Activated naive CD4-positive, alpha-beta T cell treated with anti-CD3 and anti-CD28 coated beads, Interleukin-2, amount 50 U/mL, for 16 hours (primary cell): ENCODE measurements around the gene TMEM8B.

Experiments used
- DNase-seq: peaks from one replicate; pipeline ENCODE4 v3.0.0-alpha.2; 2020

TMEM8B gene

DNA sequence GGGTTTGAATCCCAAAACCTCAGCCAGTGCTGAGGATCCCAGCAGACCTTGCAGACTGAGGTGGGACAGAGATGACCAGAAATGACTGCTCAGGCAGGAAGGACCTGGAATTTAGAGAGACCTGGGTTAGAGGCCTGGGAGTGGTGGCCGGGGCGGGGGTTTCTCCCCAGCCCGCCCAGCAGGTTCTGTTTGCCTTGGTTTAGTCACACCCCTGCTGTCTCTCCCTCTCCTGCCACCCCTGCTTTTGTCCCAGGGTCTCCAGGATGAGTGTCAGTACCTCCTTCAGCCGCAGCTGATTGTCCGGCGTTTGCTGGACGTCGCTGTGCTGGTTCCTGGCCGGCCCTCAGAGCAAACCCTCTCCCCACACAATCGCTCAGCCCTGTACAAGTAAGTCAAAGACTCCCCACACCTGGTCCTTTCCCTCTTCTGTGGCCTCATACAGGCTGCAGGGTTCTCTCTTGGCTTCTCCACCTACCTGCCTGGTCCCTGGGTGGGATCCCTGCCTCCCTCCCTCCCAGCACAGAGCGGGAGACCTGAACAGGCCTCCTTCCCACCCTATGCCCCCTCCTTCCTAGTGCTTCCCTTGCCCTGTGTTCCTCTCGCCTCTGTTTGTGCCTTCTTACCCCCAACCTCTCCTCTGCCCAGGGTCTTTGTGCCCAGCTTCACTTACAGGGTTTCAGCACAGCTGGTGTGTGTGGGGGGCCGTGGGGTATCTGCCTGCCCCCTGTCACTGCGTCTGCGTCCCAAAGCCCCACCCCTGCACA lies 12.0 kb downstream of the TMEM8B start:
- no peak for DNase-seq

DNA sequence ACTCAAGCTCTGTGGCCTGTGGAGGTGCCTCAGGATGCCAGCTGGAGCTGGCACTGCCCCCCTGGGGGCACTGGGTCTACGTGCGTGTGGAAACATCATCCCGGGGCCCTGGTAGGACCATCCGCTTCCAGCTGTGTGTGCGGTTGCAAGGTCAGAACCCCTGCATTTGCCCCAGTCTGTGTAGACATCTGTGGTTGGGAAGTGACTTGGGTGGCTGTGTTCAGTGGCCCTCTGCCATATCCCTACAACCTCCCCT lies 12.5 kb downstream of the TMEM8B start:
- DNase-seq, result no peak

DNA sequence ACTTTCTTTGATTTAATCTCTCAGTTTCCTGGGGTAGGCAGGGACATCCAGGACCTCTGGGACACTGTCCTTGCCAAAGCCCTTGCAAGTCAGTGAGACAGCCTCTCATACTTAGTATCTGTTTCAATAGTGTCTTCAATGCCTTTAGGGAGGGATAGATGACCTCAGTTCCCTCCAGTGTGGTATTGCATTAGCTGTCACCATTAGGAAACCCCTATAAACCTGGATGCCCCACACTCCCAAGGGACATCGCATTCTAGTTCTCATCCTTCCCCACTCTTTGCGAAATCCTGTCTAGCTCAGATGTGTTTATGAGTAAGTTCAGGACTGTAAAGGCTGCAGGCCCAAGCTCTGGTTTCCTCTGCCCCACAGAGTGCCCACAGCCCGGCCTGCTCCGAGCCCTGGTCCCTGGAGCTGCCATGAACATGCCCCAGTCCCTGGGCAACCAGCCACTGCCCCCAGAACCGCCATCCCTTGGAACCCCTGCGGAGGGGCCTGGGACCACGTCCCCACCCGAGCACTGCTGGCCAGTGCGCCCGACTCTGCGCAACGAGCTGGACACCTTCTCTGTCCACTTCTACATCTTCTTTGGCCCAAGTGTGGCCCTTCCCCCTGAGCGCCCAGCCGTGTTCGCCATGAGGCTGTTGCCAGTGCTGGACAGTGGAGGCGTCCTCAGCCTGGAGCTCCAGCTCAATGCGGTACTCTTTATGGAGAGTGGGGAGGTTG lies 13.2 kb downstream of the TMEM8B start:
- no peak for DNase-seq

DNA sequence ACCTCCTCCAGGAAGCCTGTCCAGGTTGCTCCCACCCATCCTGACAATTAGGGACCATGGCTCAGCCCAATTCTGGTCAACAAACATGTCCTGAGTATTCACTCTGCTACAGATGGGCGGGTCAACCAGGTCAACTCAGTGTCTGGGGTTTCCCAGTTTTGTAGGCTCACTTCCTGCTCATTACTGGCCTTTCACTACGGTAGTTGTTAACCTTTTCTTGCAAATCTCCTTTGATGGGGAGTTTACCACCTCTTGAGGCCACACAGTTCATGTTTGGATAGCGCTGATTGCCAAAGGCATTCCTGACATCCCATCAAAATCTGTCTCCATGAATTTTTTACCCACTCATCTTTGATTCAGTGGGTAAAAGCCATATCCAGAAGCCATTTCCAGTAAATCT lies 13.8 kb downstream of the TMEM8B start:
- no peak for DNase-seq

DNA sequence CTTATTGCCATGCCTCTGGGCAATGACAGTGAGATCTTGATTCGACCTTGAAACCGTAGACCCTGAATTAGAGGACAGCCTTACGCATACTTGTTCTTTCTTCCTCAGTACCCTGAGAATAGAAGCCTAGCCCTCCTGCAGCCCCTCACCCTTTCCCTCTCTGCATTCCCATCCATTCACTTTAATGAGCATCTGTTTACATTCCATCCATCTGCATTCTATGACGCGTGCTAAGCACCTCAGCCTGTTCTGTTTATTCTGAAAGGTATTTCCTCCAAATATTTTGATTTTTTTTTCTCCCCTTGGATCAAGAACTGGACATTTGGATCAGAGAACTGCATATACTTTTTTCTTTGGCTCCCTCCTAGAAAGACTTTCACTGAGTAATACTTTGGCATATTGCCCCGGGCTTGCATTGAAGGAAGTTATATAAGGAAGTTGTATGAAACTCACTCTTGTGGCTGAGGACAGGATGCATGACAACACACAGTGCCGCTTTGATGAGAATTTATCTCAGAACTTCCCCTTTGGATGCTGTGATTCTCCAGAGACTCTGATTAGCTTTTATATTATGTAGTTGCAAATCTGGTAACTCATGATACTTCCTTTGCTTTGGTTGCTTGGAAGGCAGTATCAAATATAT lies 15.7 kb downstream of the TMEM8B start:
- no peak for DNase-seq

DNA sequence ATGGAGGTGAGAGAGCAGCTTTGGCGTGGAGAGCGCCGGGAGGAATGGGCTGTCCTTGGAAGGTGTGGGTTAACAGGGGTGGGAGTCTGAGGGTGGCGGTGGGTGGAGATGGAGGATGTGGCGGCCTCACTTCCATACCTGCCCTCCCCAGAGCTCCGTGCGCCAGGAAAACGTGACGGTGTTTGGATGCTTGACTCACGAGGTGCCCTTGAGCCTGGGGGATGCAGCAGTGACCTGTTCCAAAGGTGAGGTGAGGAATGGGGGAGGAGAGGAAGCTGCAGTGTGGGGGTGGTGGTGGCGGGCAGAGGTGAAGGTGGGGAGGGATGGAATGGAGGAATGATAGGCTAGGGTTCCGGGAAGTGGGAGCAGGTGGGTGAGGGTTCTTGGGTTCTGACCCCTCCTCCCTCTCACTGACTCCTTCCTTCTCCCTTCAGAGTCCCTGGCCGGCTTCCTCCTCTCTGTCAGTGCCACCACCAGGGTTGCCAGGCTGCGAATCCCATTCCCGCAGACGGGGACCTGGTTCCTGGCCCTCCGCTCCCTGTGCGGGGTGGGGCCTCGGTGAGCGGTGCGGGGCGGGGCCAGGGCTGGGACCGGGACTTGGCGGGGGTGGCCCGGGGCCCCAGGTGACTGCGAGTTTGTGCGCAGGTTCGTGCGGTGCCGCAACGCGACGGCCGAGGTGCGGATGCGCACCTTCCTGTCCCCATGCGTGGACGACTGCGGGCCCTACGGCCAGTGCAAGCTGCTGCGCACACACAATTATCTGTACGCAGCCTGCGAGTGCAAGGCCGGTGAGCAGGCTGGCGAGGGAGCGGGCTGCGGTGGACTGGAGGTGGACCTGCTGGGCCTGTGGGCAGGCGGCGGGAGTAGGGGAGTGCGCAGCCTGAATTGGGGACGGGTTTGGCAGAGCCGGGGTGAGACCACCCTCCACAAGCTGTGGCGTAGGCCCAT lies 17.1 kb downstream of the TMEM8B start:
- DNase-seq, result no peak

DNA sequence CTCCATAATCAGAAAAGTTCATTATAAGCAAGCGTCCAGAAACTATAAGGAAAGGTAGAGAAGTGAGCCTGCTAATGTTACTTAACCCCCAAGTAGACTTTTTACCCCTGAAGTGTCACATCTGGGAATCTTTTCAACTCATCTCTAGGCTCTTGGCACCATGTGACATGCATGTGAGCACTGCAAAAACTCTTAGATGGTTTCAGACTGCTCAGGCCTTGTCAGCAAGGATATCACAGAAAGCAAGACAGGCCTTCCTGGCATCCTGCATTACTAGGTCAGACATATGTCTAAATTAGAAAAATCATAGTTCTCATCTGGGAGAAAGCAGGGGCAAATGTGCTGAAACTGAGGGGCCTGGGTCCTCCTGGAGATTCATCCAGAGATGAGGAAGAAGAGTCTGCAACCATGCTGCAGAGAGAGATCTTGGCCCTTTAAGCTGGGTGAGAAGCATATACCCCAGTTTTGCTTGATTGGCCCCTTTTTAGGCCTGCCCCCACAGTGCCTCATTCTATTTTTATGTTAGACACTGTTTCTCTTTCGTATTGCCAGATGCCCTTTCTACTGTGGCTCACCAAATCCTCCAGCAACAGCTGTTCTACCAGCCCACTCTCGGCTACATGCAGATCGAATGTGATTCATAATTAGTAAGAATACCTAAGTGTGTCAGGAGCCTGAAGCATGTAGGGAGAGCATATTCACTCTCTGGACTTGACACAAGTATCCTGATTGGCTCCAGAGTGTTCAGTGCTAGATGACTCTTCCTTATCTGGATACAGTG lies 19.0 kb downstream of the TMEM8B start:
- no peak for DNase-seq

DNA sequence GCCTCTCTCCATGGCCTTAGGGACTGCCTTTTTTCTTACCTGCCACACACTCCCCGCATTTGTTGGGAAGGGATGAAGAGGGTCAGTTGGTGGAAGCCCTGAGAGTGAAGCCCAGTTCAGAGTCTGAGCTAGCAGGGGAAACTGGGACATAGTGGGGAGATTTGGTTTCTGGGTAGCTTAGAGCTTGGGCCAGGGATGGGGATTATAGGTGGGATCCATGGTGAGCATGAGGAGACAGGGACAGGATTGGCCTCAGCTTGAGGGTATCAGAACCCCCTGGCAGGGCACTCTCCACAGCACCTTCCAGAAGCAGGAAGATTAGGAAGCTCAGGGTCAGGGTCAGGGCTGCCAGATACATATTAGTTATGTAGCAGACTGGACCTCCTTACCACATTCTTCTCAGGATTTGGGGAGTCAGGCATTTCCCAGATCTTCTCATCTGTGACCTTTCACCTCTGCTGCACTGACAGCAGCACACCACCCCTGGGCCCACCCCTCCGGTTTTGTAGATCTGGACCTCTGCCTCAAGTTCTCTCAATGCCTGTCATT lies 23.3 kb downstream of the TMEM8B start:
- DNase-seq, result no peak

DNA sequence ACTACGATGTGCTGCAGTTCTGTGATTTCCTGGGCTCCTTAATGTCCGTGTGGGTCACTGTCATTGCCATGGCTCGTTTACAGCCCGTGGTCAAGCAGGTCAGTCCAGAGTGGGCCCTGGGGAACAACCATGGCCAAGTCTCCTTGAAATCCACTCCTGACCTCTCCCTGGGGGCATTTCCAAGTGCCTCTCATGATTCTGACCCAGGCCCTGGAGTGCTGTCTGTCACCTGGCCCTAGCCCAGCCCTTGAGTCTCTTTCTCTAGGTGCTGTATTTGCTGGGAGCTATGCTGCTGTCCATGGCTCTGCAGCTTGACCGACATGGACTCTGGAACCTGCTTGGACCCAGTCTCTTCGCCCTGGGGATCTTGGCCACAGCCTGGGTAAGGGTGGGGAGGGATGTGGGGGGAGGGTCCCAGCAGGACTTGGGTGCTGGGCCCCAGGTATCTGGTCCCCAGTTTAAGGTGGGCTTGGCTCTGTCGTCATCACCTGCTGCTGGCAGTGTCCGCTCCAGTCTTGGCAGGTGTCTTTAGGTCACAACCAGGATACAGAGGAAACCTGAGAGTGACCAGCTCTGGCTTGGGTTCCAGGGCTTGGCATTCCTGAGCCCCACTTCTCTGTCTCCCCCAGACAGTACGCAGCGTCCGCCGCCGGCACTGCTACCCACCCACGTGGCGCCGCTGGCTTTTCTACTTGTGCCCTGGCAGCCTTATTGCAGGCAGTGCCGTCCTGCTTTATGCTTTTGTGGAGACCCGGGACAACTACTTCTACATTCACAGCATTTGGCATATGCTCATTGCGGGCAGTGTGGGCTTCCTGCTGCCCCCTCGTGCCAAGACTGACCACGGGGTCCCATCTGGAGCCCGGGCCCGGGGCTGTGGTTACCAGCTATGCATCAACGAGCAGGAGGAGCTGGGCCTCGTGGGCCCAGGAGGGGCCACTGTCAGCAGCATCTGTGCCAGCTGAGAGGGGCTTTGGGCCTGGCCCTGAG lies 24.1 kb downstream of the TMEM8B start:
- DNase-seq, result no peak

DNA sequence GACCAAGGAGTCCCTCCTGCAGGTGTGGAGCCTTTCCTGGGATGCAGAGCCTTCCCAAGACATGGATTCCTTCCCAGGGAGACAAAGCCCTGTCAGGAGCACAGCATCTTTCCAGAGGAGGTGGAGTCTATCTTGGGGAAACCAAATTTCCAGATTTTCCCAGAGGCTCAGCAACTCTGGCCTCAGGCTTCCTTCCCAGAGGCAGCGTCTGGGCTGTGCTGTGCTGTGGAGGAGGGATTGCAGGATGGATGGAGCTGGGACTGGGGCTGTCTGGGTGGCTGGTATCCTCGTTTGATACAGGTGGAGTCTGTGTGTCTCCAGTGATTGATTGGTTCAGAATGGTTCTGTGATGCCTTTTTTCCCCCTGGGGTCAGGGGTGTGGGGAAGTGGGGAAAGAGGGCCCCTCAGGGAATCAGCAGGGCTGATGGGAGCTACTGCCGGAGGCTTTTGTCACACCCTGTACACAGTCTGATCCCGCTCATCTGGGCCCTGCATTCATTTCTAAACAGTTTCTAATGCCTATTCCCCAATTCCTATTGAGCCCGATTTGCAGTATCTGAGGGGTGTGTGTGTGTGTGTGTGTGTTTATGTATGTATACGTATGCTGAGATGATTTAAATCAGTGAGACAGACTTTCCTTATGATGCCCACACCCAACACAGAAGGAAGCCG lies 25.2 kb downstream of the TMEM8B start:
- no peak for DNase-seq

DNA sequence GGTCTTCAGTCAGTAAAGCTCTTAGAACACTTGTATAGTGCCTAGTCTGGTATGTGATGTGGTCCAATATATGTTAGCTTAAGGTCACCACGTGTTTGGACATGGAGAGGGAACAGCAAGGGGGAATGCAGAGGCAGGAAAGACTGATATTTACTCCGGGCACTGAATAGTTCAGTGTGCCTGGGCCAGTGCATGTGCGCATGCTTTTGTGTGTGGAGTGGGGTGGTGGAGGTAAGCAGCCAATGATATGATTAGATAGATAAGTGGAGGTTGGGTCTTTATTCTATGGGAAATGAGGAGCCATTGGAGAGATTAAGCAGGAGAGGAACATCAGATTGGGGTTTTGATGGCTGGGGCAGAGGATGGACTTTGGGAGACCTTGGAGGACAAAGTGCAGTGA lies 27.2 kb downstream of the TMEM8B start:
- no peak for DNase-seq

DNA sequence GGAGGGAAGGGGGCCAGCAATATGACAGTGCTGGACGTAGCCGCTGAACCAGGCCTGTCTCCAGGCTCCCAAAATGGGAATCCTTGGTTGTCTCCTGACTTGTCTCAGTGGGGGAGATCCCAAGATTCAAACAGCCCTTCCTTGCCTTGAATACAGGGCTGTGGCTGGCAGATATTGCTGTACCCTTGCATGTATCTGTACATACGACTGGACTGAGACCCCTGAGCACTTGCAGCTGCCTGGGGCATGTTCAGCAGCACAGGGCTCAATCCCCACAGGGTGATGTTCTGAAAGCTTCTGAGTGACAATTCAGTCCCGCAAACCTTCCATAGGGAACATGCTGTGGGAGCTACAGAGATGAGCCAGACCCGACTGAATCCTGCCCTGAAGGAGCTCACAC lies 27.9 kb downstream of the TMEM8B start:
- DNase-seq, result no peak

DNA sequence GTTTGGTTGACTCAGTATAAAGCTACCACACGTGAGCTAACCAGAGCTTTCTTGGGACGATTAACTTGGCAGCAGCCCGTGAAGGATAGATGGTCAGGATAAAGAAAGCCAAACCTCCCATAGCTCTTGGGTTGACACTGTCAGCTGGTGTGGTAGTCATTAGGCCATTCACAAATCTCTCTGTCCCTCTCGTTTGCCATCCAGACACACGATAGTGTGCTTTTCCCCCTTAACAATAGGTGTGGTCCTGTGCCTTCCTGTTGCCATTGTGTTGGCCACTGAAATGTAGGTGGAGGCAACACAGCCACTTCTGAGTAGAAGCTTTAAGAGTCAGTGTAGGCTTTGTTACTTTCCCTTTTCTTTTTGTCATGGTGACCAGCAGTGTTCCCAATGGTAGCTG lies 29.4 kb downstream of the TMEM8B start:
- DNase-seq, result no peak

DNA sequence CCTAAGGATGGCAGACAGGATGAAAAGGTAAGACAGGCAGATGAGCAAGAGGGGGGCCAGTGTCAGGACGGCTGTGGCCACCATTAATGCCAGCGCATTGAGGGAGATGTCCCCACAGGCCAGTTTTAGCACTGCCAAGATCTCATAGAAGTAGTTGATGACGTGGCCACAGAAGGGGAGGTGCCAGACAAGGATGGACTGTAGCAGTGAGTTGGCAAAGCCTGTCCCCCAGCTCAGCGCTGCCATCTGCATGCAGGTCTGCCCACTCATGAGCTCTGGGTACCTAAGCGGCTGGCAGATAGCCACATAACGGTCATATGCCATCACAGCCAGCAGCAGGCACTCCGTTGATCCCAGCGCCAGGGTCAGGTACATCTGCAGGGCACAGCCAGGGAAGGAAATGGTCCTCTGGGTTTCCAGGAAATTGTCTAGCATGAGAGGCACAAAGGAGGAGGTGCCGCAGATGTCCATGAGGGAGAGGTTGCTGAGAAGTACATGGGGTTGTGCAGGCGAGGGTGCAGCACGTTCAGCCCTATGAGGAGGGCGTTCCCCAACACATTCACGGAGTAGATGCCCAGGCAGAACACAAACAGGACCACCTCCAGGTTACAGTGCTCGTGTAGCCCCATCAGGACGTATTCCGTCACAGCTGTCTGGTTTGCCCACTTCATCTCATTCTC lies 30.4 kb downstream of the TMEM8B start:
- DNase-seq, result no peak

DNA sequence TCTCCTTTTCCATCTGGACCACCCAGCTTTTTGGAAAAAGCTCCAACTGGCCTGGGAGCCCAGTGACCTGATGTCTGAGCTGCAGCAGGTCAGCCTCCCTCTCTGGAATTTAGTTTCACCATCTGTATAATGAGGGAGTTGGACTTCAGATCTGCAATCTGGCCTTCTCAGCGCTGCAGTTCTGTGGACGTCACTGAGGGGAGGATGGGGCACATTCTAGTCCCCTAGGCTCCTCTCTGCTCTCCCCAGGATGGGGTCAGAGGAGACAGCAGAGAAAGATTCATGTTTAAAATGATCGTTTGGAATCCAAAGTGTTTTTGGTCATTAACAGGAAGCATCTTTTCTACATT lies 30.9 kb downstream of the TMEM8B start:
- DNase-seq, result no peak

DNA sequence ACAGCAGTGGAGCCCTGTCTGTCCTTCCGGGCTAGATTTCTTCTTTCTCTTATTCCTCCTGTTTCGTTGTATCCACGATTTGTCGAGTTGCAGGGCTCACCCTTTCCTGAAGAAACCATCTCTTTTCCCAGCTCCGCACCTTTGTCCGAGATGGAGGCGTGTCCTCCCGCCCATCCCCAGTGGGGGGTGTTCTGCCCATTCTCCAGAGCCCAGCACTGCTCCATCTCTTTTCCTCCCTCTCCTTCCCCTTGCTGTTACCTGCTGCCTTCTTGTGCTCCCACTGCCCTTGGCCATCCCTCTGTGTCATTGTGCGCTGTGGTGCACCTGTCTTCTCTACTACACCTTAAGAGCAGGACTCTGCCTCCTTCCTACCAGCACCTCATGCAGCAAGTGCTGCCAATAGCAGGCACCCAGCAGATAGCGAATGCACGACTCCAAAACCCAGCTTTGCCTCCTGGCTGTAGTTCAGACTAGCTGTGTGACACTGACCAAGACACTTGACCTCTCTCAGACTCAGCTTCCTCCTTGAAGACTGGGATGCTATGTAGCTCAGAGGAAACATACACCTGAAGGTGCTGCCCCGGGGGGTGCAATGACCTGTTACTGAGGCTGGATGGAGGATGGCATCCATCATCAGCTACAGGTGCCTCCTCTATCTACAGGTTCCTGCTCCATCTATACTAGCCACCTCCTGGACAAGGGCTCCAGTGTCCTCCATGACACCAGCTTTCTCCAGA lies 32.3 kb downstream of the TMEM8B start:
- DNase-seq, result no peak

DNA sequence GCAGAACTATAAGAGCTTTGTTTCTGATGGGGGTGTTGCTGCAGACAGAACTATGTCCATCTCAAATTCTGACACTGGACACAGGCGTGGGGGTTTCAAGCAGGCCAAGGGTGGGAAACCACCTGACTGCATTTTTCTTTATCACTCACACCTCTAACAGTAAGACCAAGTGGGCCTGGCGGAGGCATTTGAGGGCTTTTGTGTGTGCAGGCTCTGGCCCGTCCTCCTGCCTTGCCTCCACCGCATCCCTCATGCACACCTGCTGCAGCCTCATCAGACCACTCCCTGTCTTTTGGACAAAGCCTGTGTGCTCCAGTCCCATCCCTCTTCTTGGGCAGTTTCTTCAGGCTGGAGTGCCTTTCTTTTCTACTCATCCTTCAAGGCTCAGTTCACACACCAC lies 33.3 kb downstream of the TMEM8B start:
- DNase-seq, result no peak

DNA sequence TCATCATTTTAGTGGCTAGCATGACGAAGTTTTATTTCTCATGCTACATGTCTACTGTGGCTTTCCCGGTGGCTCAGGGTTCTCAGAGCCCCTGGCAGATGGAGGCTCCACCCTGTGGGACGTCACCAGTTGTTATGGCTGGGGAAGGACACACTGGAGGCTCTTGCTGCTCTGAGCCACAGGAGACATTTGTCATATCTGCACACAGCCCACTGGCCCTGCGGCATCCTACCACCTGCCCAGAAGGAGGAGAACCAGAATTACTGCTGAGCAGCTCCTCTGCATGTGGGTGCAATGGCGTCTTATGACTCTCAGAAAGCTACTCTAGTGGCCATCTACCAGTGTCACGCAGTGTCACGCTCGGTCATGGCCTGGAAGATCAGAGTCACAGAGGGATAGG lies 34.6 kb downstream of the TMEM8B start:
- no peak for DNase-seq

DNA sequence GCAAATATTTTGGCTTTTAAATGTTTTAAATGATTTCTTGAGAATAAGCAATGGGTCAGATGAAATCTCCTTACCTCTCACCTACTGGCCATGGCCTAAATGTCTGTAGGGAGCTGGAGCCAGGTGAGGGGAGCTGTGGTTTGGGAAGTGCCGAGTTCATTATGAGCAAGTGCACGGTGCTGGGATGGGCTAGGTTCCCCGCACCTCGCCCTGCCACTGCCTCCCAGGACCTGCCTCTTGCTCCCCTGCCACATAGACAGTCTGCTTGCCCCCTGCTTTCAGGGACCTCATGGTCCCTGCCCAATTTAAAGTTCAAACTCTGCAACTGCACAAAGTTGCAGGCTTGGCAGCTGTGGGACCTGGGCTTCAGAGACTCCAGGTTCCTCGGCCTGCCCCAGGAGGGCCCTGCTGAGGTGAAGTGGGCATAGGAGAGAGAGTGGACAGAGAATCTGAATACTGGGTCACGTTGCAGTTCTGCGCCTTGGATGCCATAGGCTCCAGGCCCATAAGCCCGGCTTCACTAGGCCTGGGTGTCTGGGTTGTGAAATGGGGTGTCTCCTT lies 35.7 kb downstream of the TMEM8B start:
- no peak for DNase-seq
